Fibroblast of lung (primary cell): ENCODE data around the gene SERGEF. TPM values are rescaled to one million over a fixed set of nuclear protein-coding genes. Genes with fewer than 3 reads are reported as not detected.

Source experiments
- DNase-seq, 2 donors: peaks; one replicate each; pipeline versions ENCODE4 v3.0.0 to v3.0.0-alpha.2; 2010; ENCODE audit warnings: low read depth in 2 of 2
- H2AFZ ChIP-seq: 2 replicates; pipeline ENCODE4 v1.5.1; 2012; ENCODE audit warnings: low read length, control low read depth, inconsistent platforms
- H3K27ac ChIP-seq: 2 replicates; pipeline ENCODE4 v1.5.1; 2011; ENCODE audit warnings: low read length, control low read depth; ENCODE audit not compliant: insufficient read depth
- H3K27me3 ChIP-seq: 2 replicates; pipeline ENCODE4 v1.5.1; 2011; ENCODE audit warnings: mild to moderate bottlenecking, low read length; ENCODE audit not compliant: control insufficient read depth, insufficient read depth
- H3K36me3 ChIP-seq: 2 replicates; pipeline ENCODE4 v1.5.1; 2011; ENCODE audit warnings: low read length; ENCODE audit not compliant: control insufficient read depth, insufficient read depth
- H3K4me1 ChIP-seq: 2 replicates; pipeline ENCODE4 v1.5.1; 2011; ENCODE audit warnings: low read length; ENCODE audit not compliant: control insufficient read depth, insufficient read depth; ENCODE audit errors: extremely low read depth
- H3K4me2 ChIP-seq: 2 replicates; pipeline ENCODE4 v1.5.1; 2011; ENCODE audit warnings: low read length, control low read depth; ENCODE audit not compliant: insufficient read depth; ENCODE audit errors: extremely low read depth
- H3K4me3 ChIP-seq, 4 experiments: fragments of 200-600 bp in 1 of 4; sonication (generic) in 1 of 4; replicated peaks in 1 of 4; 2 replicates each; pipeline ENCODE4 v1.5.1; 2011 to 2016; ENCODE audit warnings: low read length in 4 of 4, low read depth in 3 of 4, mild to moderate bottlenecking in 3 of 4, control low read depth in 2 of 4, inconsistent platforms in 1 of 4, mixed read lengths in 1 of 4; ENCODE audit not compliant: insufficient read depth in 1 of 4; ENCODE audit errors: control extremely low read depth in 1 of 4
- H3K79me2 ChIP-seq: 2 replicates; pipeline ENCODE4 v1.5.1; 2012; ENCODE audit warnings: mild to moderate bottlenecking, low read length, inconsistent platforms; ENCODE audit not compliant: control insufficient read depth, insufficient read depth
- H3K9ac ChIP-seq: 2 replicates; pipeline ENCODE4 v1.5.1; 2011; ENCODE audit warnings: mild to moderate bottlenecking, low read length, control low read depth; ENCODE audit not compliant: insufficient read depth
- H3K9me3 ChIP-seq: 2 replicates; pipeline ENCODE4 v1.5.1; 2012; ENCODE audit warnings: low read depth, low read length; ENCODE audit not compliant: control insufficient read depth, insufficient read depth
- H4K20me1 ChIP-seq: 2 replicates; pipeline ENCODE4 v1.5.1; 2011; ENCODE audit warnings: low read length; ENCODE audit not compliant: control insufficient read depth, insufficient read depth; ENCODE audit errors: extremely low read depth
- EZH2 ChIP-seq: IDR thresholded peaks from 2 replicates; pipeline ENCODE4 v1.5.1; 2012; ENCODE audit warnings: low read length, control low read depth, mild to moderate bottlenecking; ENCODE audit errors: missing control alignments
- polyA plus RNA-seq, 2 donors: library from polyadenylated mRNA; depleted of rRNA in 1 of 2; stranded (reverse) in 1 of 2; unstranded in 1 of 2; fragments of >200 nt; gene quantifications; 2 replicates each; pipeline ENCODE4 v1.2.1, GENCODE V29; 2011 to 2012; ENCODE audit warnings: missing spikeins in 1 of 2
- total RNA-seq: library from RNA; depleted of rRNA; stranded (reverse); fragments of >200 nt; gene quantifications from 2 replicates; pipeline ENCODE4 v1.2.1, GENCODE V29; 2014
- TF ChIP-seq, protein P1 (sequence below), 2 donors: IDR thresholded peaks in 1 of 2; conservative IDR thresholded peaks in 1 of 2; 1 replicate in 1 of 2; 2 replicates in 1 of 2; pipeline ENCODE4 v1.5.1; 2011 to 2012; ENCODE audit warnings: low read length in 2 of 2, control low read depth in 1 of 2, inconsistent platforms in 1 of 2, low read depth in 1 of 2, mild to moderate bottlenecking in 1 of 2

The SERGEF gene
- total and polyA plus RNA-seq, 2 donors (not counting 1 experiment from before 2014, with no cell fraction given), result 14.5 to 38.5 TPM

DNA sequence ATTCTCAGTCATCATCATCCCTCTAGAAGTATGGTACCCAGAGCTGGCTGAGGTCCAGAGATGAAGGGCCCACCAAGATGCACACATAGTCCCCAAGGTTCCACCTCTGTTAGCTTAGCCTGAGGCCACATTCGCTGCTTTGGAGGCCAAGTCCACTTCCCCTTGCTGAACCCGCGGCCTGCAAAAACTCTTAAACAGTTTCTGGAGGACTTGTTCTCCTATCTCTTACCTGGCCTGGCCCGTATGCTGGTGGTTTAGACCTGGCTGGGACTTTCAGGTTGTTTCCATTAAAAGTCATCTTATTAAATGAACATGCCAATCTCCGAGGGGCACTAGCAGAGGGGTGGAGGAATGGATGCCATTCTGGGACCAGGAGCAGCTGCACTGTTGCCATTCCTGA, 213.7 kb downstream of the SERGEF start:
- DNase-seq, result no peak
- H3K36me3 ChIP-seq, result no peaks in the 10 kb centered on the region
- H3K79me2 ChIP-seq, result no peaks in the 10 kb centered on the region
- no peak overlapping the region for H3K9ac ChIP-seq
- TF ChIP-seq, protein P1, sequence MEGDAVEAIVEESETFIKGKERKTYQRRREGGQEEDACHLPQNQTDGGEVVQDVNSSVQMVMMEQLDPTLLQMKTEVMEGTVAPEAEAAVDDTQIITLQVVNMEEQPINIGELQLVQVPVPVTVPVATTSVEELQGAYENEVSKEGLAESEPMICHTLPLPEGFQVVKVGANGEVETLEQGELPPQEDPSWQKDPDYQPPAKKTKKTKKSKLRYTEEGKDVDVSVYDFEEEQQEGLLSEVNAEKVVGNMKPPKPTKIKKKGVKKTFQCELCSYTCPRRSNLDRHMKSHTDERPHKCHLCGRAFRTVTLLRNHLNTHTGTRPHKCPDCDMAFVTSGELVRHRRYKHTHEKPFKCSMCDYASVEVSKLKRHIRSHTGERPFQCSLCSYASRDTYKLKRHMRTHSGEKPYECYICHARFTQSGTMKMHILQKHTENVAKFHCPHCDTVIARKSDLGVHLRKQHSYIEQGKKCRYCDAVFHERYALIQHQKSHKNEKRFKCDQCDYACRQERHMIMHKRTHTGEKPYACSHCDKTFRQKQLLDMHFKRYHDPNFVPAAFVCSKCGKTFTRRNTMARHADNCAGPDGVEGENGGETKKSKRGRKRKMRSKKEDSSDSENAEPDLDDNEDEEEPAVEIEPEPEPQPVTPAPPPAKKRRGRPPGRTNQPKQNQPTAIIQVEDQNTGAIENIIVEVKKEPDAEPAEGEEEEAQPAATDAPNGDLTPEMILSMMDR (conservative IDR thresholded peaks at IDR 0.05 in 1 of 2, IDR thresholded peaks at IDR 0.05 in 1 of 2; ENCODE audit: low read depth in 1 of 2, low read length in 2 of 2), result no peak
- H3K9me3 ChIP-seq, result no peaks in the 10 kb centered on the region
- no peak overlapping the region for H3K4me3 ChIP-seq
- no peaks in the 10 kb centered on the region for H3K27me3 ChIP-seq
- no peak overlapping the region for H2AFZ ChIP-seq
- H3K4me2 ChIP-seq, result no peak overlapping the region
- H4K20me1 ChIP-seq, result no peaks in the 10 kb centered on the region
- no peaks in the 10 kb centered on the region for H3K4me1 ChIP-seq
- H3K27ac ChIP-seq, result no peak overlapping the region

DNA sequence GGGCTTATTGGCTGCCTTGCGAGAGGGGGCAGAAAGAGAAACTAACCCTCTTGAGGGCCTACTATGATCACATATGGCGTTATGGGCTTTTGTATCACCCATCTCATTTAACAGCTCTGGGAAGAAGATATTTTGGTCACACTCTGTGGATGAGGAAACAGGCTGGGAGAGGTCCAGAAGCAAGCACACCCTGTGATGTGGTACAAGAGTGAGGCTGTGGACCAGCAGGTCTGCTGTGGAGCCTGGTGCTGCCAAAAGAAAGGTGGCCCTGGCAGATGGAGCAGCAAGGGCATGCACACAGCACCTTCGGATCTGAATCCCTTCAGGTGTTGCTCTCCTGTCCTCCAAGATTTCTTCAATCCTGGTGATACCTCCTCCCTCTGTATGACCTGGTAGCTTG, 214.1 kb downstream of the SERGEF start:
- Histone ChIP-seq H3K79me2 (no peaks in the 10 kb centered on the region), H3K4me2 (no peak overlapping the region), H3K9ac (no peak overlapping the region), H3K4me3 (no peak overlapping the region), H3K9me3 (no peaks in the 10 kb centered on the region), H4K20me1 (no peaks in the 10 kb centered on the region), H3K27me3 (no peaks in the 10 kb centered on the region), H2AFZ (no peak overlapping the region), H3K4me1 (no peaks in the 10 kb centered on the region), H3K27ac (no peak overlapping the region), H3K36me3 (no peaks in the 10 kb centered on the region)
- TF ChIP-seq, protein P1 (conservative IDR thresholded peaks at IDR 0.05 in 1 of 2, IDR thresholded peaks at IDR 0.05 in 1 of 2; ENCODE audit: low read depth in 1 of 2, low read length in 2 of 2), result no peak
- no peak for TF ChIP-seq EZH2
- DNase-seq, result no peak

DNA sequence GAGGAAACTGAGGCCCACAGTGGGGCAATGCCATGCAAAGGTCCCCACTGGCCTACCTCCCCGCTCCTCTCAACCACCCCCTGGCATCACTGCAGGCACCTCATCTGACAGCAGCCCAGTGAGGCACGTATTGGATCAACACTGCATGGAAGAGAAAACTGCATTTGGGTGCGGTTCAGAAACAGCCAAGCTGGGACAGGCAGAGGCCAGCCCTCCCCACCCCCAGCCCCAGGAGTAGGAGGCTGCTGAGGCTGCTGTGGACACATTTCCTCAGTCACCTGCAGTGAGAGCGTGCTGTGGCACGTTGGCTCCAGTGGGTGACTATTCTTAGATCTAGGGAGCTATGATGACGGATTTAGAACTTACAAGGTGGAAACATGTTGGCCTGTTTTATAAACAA, 214.6 kb downstream of the SERGEF start:
- Histone ChIP-seq H4K20me1 (no peaks in the 10 kb centered on the region), H3K9me3 (no peaks in the 10 kb centered on the region), H2AFZ (no peak overlapping the region), H3K79me2 (no peaks in the 10 kb centered on the region), H3K27ac (no peak overlapping the region), H3K4me3 (no peak overlapping the region), H3K27me3 (no peaks in the 10 kb centered on the region), H3K4me1 (no peaks in the 10 kb centered on the region), H3K9ac (no peak overlapping the region), H3K36me3 (no peaks in the 10 kb centered on the region), H3K4me2 (no peak overlapping the region)
- DNase-seq, result no peak
- TF ChIP-seq EZH2, result no peak
- TF ChIP-seq, protein P1 (conservative IDR thresholded peaks at IDR 0.05 in 1 of 2, IDR thresholded peaks at IDR 0.05 in 1 of 2; ENCODE audit: low read depth in 1 of 2, low read length in 2 of 2), result no peak
